Measurements from ENCODE around the gene RBBP9. TPM values are rescaled to one million over a fixed set of nuclear protein-coding genes. Genes with fewer than 3 reads are reported as not detected.

RBBP9 gene
- total RNA-seq, 1 donor from 2014 or later, result 23.6 TPM

GRCh38 chr20:18537651-18538050, 40.6 kb upstream of the RBBP9 start:
- Mint-ChIP-seq H3K4me3 (no peak overlapping the region), H3K27ac (ENCODE audit: unreplicated experiment) (no peak overlapping the region), H3K4me1 (no peaks in the 10 kb centered on the region), H3K9me3 (no peaks in the 10 kb centered on the region), H3K36me3 (ENCODE audit: low read depth) (peaks cover 29% of the 10 kb centered on the region), H3K27me3 (ENCODE audit: low read depth) (no peaks in the 10 kb centered on the region)
- no peak for DNase-seq (ENCODE audit: low read depth, low spot score)
- TF ChIP-seq CTCF (conservative IDR thresholded peaks at IDR 0.05), result no peak

GRCh38 chr20:18533978-18534644, 37.1 kb upstream of the RBBP9 start:
- no peak for DNase-seq (ENCODE audit: low read depth, low spot score)
- TF ChIP-seq CTCF (conservative IDR thresholded peaks at IDR 0.05), result no peak
- peaks cover 20% of the 10 kb centered on the region for H3K36me3 Mint-ChIP-seq (ENCODE audit: low read depth)
- H3K27me3 Mint-ChIP-seq (ENCODE audit: low read depth), result no peaks in the 10 kb centered on the region
- H3K4me3 Mint-ChIP-seq, result no peak overlapping the region
- no peaks in the 10 kb centered on the region for H3K4me1 Mint-ChIP-seq
- no peaks in the 10 kb centered on the region for H3K9me3 Mint-ChIP-seq
- H3K27ac Mint-ChIP-seq (ENCODE audit: unreplicated experiment), result no peak overlapping the region

GRCh38 chr20:18533491-18533890, 36.5 kb upstream of the RBBP9 start:
- Mint-ChIP-seq H3K9me3 (no peaks in the 10 kb centered on the region), H3K4me1 (no peaks in the 10 kb centered on the region), H3K36me3 (ENCODE audit: low read depth) (peaks cover 20% of the 10 kb centered on the region), H3K4me3 (no peak overlapping the region), H3K27me3 (ENCODE audit: low read depth) (no peaks in the 10 kb centered on the region), H3K27ac (ENCODE audit: unreplicated experiment) (no peak overlapping the region)
- no peak for DNase-seq (ENCODE audit: low read depth, low spot score)
- no peak for TF ChIP-seq CTCF (conservative IDR thresholded peaks at IDR 0.05)

- Mint-ChIP-seq H3K4me1 (no peaks in the 10 kb centered on the region), H3K9me3 (no peaks in the 10 kb centered on the region), H3K27ac (ENCODE audit: unreplicated experiment) (no peak overlapping the region), H3K27me3 (ENCODE audit: low read depth) (no peaks in the 10 kb centered on the region), H3K36me3 (ENCODE audit: low read depth) (peaks cover 20% of the 10 kb centered on the region), H3K4me3 (no peak overlapping the region)
- no peak for DNase-seq (ENCODE audit: low read depth, low spot score)
- TF ChIP-seq CTCF (conservative IDR thresholded peaks at IDR 0.05), result no peak
Observed at GRCh38 chr20:18532626-18533025, 35.6 kb upstream of the RBBP9 start.

- no peaks in the 10 kb centered on the region for H3K27me3 Mint-ChIP-seq (ENCODE audit: low read depth)
- H3K27ac Mint-ChIP-seq (ENCODE audit: unreplicated experiment), result no peak overlapping the region
- no peak for TF ChIP-seq CTCF (conservative IDR thresholded peaks at IDR 0.05)
- H3K36me3 Mint-ChIP-seq (ENCODE audit: low read depth), result peaks cover 23% of the 10 kb centered on the region
- no peak for DNase-seq (ENCODE audit: low read depth, low spot score)
- H3K4me3 Mint-ChIP-seq, result no peak overlapping the region
- no peaks in the 10 kb centered on the region for H3K9me3 Mint-ChIP-seq
- H3K4me1 Mint-ChIP-seq, result no peaks in the 10 kb centered on the region
Observed at GRCh38 chr20:18529041-18529440, 32.0 kb upstream of the RBBP9 start.

Data from neural crest cell (in vitro differentiated cells).